ENCODE measurements around the gene MYT1. TPM values are rescaled to one million over a fixed set of nuclear protein-coding genes. Genes with fewer than 3 reads are reported as not detected.

The MYT1 gene
- total and polyA plus RNA-seq, 2 of the 13 experiments (the other 11 are each of a cell fraction or from before 2014, with no cell fraction given): 0.58 to 2.5 TPM

GRCh38 chr20:64180673-64181072, 16.4 kb downstream of the MYT1 start:
- CTCF ChIA-PET (ENCODE audit: low intra/inter-chr PET ratio, low total read pairs): no interaction called here
- no peak overlapping the region for H3K4me3 ChIP-seq (replicated peaks in 1 of 3; ENCODE audit: insufficient read depth in 1 of 3, low read depth in 2 of 3, low read length in 3 of 3)
- in situ Hi-C loops (cut with HindIII; ENCODE audit: extremely low pct_ligation_motif_present, low pct_unique_long_range_greater_than_20kb): no loop called here
- H3K9me3 ChIP-seq (ENCODE audit: low read length): no peaks in the 10 kb centered on the region
- intact Hi-C loops (cut with micrococcal nuclease; ENCODE audit: unreplicated experiment): no loop called here
- H3K27ac ChIP-seq (ENCODE audit: extremely low read length, insufficient read depth, low read length): no peak overlapping the region
- no peak for FAIRE-seq
- H3K4me2 ChIP-seq (ENCODE audit: low read depth, low read length): no peak overlapping the region
- WGBS (ENCODE audit: low lambda C conversion rate): 68% methylated on average over 7 of the region's 7 CpGs
- H3K79me2 ChIP-seq (ENCODE audit: insufficient read depth, low read length): no peaks in the 10 kb centered on the region
- ATAC-seq: no peak
- H3K9ac ChIP-seq (ENCODE audit: insufficient read depth, low read depth, low read length): no peak overlapping the region
- BruUV-seq (replicated peaks): no TSS peak
- peaks cover 5 to 41% of the 10 kb centered on the region in 2 experiments; a peak in 3 of 5 replicates for H3K27me3 ChIP-seq (ENCODE audit: control insufficient read depth in 1 of 2, insufficient read depth in 2 of 2, low read length in 2 of 2)
- H3K4me1 ChIP-seq (ENCODE audit: insufficient read depth, low read length): peaks cover 5% of the 10 kb centered on the region; the same call in 1 of the 2 replicates
- DNase-seq (ENCODE audit: low spot score): no peak
- no peaks in the 10 kb centered on the region for H3K36me3 ChIP-seq (replicated peaks in 1 of 2; ENCODE audit: control insufficient read depth in 1 of 2, insufficient read depth in 2 of 2, low read length in 2 of 2)
- no peak overlapping the region for H2AFZ ChIP-seq (ENCODE audit: low read length)
- no peaks in the 10 kb centered on the region for H4K20me1 ChIP-seq (ENCODE audit: insufficient read depth, low read length)
- POLR2A ChIA-PET: no interaction called here
- TF ChIP-seq ATF5 (CRISPR knock-in tag; IDR thresholded peaks at IDR 0.05; ENCODE audit: low read depth) (no peak), PCBP2 (optimal IDR thresholded peaks at IDR 0.05; ENCODE audit: low read depth, low read length, poor library complexity, severe bottlenecking) (no peak), ZFP36L2 (CRISPR knock-in tag; IDR thresholded peaks at IDR 0.05) (no peak), ZNF737 (CRISPR knock-in tag; IDR thresholded peaks at IDR 0.05; ENCODE audit: borderline replicate concordance) (no peak), HNF1B (CRISPR knock-in tag; IDR thresholded peaks at IDR 0.05) (no peak), MAFG (CRISPR knock-in tag; IDR thresholded peaks at IDR 0.05) (no peak), ZNF546 (CRISPR knock-in tag; conservative IDR thresholded peaks at IDR 0.05) (no peak), ARHGAP35 (CRISPR knock-in tag; IDR thresholded peaks at IDR 0.05; ENCODE audit: borderline replicate concordance) (no peak), KIAA2018 (CRISPR knock-in tag; IDR thresholded peaks at IDR 0.05; ENCODE audit: borderline replicate concordance) (no peak), NFKBIZ (CRISPR knock-in tag; IDR thresholded peaks at IDR 0.05) (no peak), GLMP (CRISPR knock-in tag; IDR thresholded peaks at IDR 0.05; ENCODE audit: borderline replicate concordance) (no peak), CENPBD1 (CRISPR knock-in tag; IDR thresholded peaks at IDR 0.05; ENCODE audit: borderline replicate concordance, low read depth) (no peak), ARNT (IDR thresholded peaks at IDR 0.05) (no peak)

Measured in HepG2 (cell line).